Myocyte (in vitro differentiated cells): Measurements from ENCODE around the gene ITGA1. TPM values are rescaled to one million over a fixed set of nuclear protein-coding genes. Genes with fewer than 3 reads are reported as not detected.

Experiments used
- DNase-seq: peaks from one replicate; pipeline ENCODE4 v3.0.0-alpha.2; 2012; ENCODE audit warnings: low read depth
- total RNA-seq: library from RNA; depleted of rRNA; stranded (reverse); fragments of >200 nt; gene quantifications from 2 replicates; pipeline ENCODE4 v1.2.3, GENCODE V29; 2014

The ITGA1 gene
- total RNA-seq, 1 donor from 2014 or later: 7.6 TPM

DNA sequence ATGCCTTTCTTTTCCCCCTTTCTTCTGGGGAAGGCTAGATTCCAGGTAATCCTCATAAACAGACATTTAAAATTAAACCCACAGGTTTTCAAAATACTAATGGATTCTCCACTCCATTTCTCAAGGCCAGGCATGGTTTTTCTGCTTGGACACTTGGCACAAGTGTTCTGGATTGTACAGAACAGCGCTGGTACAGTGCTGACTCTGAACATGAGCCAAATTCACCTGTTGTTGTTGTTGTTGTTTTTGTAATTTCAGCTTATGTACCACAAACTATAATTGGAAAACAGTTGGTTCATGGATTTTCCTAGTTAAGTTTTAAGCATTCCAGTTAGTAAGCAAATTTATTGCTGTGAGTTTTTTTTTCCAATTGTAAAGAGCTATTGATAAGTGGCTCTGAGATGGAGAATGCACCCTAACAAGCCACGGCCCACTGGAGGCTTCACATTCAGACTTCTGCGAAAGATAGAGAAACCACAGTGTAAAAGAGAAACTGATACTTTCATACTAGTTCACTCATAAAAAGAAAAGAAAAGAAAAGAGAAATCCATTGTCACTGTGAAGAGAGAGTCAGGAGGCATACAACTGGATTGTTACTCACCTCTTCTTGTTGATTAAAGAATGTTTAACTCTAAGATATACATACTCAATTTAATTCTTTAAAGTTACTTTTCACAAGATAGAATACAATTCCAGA lies 16.2 kb upstream of the ITGA1 start:
- DNase-seq: no peak

DNA sequence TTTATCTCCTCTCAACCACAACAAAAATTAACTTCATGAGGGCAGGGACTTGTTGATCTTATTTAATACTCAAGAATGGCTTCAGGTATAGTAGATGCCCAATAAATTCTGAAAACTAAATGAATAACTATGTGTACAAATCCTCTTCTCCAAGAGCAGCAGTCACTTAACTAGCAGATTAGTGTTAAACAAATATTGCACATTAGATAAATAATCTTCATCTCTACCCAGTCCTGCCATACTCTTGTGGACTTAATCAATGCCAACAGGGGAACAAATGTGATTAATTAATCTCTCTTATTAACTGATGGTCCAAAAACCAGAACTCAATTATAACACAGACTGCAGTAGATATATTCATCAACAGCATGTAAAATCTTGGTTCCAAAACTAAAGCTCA lies 15.0 kb upstream of the ITGA1 start:
- DNase-seq: no peak

DNA sequence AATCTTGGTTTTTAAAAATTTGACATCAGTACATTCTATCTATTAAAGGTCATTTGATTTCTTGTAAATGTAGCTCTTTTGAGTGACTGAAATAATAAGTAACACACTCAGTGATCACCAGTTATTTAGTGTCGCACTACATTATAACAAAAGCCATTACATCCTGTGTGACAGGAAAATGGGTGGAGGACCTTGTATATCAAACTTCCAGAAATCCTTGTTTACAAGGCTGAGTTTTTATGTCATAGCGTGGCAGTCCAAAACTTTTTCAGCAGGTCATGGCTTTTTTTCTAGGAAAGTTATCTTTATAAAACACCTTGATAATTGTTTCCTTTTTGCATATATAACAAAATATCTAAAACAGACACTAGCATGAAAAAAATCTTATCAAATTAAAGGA lies 14.4 kb upstream of the ITGA1 start:
- no peak for DNase-seq

DNA sequence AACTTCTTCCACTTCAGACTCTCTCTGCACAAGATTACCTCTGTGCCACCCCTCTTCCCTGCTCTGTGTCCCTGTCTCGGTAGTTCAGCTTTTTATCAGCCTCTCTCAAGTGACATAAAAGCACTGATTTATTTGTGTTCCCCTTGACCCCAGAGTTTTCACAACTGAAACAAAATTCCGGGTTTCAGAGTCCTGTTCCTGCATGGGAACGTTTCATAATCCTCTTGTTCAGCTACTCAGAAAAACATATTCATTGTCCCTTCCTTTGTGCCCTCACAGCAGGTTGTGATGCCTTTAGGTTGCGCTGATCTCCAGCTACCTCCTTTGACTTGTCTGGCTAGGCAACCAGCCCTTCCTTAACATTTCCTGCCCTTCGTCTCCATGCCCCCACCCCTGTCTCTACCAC lies 13.7 kb upstream of the ITGA1 start:
- DNase-seq: no peak

DNA sequence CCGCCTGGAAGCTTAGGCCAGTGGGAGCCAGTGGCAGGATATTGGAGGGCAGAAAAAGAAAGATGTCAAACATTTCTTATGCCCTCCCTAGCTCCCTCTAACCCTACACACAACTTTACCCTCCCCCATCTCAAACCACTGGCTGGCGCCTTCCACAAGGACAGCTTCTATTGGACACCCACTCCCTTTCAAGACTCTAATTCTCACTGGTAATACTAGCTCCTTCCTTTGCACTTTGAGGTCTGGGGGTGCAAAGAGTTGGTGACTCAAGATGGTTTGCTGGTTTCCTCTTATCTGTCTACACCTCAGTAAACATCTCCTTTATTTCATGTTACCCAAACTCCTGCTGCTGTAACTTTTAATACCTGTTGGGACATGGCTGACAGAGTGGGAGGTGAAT lies 11.6 kb upstream of the ITGA1 start:
- no peak for DNase-seq

DNA sequence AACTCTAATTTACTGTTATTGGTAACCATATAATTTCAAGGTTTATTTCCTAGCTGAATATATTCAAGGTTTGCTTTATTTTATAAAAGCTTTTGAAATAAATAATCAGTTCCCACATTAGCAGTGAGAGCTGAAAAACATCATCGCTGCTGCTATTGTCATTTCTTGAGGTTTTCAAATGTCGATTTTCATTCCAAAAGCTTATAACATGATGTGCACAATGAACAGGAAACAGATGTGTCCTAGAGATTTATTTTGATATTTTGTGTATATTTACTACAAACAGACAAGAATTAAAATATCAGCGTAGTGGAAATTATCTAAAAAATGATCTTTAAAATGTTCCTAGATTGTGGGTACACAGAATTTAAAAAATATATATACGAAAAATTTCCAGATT lies 10.5 kb upstream of the ITGA1 start:
- no peak for DNase-seq

DNA sequence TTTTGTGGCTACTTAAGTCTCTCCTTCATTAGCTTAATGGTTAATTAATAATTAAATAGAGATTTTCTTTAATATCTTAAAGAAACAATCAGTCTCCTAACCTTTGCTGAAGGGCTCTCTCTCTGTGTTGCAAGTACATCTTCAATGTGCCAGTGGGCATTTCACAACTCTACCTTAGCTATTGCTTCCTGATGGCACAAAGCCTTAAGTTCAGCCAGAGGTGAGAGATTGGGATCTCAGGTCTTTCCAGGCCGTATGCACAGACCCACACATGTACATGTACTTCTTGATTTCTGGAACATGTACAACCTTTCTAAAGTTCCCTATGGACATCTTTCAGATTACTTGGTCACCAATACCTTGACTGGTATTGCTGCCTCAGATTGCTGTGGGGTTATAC lies 8.9 kb upstream of the ITGA1 start:
- no peak for DNase-seq

DNA sequence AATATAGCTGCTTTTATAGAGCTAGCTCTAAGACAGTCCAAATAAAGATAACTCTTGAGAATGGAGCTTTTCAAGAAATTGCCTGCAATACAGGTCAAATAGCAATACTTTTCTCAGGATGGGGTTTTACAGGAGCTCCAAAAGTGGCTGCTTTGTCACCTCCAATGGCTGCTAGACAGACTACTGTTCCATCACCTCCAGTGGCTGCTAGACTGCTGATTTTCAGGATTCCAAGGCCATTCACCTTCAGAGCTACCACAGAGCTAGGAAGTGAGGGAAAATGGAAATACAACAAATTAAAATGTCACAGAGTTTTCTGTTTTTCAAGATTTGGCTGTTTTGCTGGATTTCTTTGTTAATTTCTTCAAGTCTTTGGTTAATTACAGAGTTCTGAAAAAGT lies 8.5 kb upstream of the ITGA1 start:
- no peak for DNase-seq

DNA sequence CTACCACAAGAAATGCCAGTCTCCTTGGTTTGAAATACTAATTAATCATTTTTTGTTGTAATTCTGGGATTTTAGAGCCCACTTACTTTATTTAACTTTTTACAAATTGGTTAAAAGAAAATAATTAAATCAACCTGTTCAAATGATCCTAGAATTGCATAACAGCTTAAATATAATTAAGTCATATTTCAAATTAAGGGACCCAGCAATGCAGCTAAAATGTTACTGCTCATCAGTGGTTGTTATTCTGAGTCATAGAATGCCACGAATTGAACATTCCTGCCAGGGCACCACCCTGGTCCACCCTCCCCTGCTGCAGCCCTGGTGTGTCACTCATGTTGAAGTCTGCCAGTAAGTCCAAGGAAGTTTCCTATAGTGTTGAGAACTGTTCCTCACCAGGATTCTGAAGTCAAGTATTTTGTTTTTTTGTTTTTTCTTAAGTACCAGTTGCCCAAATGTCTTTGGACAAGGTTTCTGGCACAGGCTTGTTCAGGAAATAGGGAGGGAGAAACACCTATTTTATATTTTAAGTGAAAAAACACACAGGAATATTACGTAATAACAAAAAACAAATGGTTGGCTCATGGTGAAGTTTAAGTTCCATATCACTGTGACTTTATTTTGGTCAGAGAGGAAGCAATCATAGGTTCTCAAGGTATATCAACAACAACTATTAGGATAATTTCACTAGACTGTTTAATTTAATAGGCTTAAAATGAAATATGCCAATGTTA lies 4.3 kb upstream of the ITGA1 start:
- DNase-seq: peak; percentile 79

DNA sequence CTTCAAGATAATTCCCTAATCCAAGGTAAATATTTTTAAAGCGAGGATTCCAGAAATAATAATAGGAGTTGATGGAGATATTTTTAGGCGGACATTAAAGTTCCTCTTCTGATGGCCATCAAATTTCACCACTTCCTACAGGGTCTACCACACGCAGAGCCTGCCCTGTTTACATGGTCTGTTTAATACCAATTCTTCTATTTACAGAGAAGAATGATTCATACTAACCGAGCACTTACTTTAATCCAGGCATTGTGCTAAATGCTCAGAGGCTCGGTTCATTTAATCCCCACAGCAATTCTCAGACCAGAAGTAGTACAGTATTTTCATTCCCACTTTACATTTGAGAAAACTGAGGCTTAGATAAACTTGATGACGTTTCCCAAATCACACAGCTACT lies 3.0 kb upstream of the ITGA1 start:
- peak; percentile 24 for DNase-seq

DNA sequence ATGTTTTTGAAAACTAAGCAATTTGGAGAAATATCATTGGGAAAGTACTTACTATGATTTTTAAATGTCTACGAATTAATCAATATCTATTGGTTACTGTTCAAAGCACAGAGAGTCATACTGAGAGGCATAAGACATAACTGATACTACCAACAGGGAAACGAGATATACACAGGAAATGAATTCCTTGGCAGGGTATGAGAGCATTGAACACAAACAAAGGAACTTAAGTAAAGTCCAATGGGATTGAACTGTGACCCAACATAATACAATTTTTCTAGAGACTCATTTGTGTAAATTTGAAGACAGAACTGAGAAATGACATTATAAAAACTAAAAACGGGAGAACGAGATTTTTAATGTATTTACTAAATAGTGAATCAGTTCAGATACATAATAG lies 1.3 kb upstream of the ITGA1 start:
- no peak for DNase-seq

DNA sequence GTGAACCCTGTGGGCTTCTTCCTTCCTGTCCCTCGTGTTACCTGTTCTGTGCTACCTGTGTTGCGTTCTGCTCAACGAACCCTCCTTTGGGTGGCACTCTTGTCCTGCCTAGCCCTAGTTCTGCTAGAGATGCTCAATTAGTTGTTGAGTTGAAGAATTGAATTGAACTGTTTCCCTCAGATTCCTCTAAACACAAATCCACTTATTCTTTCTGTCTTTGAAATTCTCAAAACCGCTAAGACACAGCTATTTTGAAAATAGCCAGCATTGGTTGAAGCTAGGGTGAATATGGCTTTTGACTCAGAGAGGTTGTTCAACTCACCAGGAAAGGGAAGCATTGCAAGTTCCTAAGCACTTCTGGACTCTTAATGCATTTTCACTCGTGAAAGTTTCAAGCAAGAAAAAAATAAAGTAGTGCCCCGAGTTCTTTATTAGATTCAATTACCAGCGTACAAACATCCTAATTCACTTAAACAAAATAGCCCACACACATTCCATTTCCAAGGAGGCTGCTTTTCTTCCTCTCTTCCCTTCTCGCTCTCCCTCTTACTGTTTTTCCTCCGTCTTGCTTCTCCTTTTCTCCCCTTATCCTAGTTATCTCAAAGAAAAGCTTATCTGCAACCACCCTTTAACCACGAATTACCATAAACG lies 642 bp upstream of the ITGA1 start:
- peak; percentile 10 for DNase-seq

DNA sequence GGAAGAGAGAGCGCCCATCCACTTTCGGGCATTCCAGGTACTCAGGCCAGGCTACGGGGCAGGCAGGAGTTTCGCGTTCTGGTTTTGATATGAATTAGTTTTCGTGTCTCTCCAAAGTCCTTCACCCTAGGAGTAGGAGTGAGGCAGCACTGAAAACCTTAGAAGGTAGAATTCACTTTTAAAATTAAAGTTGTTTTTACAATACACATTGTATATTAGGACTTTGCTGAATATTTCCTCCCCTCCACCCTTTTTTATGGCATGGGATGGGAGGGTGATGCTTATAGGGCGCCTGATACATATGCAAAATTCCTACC lies 747 bp downstream of the ITGA1 start:
- no peak for DNase-seq

DNA sequence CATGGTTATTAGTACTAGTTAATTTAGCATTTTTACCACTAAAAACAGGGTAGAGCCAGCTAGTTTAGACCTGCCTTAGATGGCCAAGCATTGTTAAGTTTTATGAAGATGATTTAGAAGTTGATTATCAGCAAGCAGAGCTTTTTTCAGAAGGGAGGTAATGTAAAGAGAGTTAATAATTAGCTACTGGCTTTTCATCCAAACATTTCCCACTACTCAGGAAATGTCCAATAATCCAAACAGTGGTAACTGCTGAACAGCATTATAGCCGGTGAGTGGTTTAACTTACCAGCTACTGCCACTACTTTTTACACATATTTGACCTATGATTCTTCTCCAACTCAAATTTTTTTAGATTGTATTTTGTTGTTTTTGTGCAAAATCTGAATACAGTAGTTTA lies 1.7 kb downstream of the ITGA1 start:
- DNase-seq: no peak

DNA sequence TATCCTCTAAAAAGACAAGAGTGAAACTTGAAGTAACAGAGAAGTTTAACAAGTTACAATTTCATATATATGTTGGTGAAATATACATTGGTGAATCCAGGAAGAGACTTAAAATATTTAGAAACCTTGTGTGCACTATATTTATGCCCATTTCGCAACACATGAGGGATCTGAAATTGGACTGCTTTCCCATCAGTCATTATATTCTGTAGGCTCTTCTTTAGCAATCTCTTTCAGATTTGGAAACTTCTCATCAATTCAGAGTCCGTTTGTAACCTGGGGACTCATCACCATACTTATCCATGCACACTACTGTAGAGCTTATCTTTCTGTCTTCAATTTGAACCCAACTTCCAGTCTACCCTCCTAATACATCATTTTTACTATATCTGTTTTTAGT lies 2.1 kb downstream of the ITGA1 start:
- no peak for DNase-seq

DNA sequence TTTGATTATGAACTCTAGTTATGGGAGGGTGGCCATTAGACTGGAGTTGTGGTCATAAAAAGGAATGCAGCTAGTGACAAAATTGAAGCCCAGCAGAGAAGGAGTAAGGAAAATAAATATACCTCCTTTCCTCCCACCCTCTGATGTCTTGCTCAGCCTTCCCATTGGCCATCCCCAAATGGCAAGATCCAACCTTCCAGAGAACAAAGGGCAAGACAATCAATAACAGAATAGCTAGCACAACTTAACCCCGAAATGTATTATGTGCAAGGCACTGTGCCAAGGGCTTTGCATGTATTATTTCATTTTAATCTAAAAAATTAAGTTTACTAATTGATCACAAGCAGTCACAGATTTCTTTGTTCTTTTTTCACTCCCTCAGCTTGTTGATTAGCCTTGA lies 3.6 kb downstream of the ITGA1 start:
- no peak for DNase-seq

DNA sequence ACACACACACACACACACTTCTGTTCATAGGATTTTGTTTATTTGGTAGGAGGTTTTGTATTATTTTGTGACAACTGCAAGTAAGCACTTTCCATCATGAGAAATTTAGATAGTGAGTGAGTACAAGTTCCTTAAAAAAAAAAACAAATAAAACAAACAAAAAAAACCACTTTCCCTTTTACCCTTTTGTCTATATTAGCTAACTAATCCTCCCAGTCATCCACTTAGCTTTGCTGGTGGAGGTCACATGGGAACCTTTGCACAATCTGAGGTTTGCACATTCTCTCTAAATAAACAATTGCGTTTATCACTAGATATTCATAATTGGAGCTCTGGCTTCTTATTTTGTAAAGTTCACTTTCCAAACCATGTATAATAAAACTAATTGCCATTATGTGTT lies 6.8 kb downstream of the ITGA1 start:
- no peak for DNase-seq

DNA sequence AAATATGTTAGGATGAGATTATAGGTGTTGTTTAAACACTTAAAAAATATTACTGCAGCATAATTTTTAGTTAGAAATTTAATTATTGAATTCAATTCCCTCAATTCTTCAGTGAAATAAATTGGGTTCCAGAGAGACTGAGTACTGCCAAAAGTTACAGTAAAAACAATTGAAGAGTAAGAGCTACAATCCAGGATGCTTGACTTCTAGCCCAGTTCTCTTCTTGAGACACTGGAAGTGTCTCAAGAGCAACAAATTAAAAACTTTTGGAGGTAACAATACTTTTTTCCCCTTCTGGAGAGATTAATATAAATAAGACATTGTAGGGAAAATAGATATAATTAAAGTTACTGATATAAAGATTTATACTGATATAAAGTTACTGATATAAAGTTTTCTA lies 8.3 kb downstream of the ITGA1 start:
- DNase-seq: no peak

DNA sequence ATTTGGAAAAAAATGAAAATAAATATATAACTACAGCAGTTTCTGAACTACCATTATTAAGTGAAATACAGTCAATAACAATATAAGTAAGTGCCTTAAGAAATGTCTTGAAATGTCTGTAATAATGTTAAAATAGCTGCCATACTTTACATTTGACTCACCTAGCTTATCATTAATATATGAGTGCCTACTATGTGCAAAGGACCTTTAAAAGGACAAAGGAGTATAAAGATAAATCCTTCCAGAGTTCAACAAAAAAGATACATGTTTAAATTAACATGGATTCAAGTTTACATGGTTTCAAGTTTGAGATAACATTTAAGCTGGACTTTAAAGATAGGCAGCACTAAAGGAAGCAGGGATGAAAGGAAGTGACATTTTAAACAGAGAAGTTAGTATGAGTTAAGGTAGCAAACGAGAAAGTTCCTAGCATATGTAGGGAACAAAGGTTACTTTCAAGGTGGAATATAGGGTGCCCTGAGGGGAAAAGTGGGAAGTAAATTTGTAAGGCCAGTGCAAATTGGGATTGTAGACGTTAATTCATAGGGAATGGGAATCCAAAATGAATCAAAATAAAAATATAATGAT lies 8.9 kb downstream of the ITGA1 start:
- no peak for DNase-seq

DNA sequence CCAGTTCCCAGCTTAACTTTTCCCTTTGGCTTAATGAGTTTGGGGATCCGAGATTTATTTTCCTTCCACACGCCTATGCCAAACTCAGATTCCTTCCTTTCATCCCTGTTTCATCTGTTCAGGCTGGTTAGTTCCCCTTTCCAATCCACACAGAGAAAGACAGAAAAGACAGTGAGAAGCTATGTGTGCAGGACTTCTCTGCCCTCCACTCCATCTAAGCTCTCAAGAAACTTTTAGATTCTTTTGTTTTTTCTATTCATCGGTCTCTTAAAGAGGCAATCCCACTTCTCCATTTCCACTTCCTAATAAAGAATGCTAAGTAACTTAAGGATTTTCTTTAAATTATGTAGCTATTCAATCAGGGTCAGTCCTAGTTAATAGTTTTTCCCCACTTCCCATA lies 11.2 kb downstream of the ITGA1 start:
- no peak for DNase-seq

DNA sequence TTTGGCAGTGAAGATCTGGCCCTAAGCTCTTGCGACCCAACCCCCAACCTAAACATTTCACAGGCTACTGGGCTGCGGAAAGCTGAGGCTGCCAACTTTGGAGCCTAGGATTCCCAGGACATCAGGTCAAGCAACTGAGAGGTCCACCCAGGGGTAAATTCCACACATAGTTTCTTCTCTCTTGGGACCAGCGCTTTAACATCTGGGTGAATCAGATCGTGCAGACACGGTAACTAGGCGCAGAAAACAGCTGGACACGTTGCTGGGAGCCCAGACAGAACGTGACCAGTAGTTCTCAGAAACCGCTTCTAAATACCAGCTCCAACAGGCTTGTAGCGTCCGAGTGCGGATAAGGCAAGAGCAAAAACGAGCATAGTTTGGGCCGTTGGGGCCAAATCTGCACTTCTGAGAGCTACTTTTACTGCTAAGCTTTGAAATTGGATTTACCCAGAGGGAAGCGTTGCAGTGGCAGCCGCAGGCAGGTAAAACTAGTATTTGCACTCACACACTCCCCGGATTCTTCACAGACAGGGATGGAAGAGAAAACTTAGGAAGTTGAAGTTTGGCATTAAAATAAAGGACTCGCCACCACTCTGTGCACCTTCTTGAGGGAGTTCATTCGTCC lies 11.8 kb downstream of the ITGA1 start:
- peak; percentile 72 for DNase-seq

DNA sequence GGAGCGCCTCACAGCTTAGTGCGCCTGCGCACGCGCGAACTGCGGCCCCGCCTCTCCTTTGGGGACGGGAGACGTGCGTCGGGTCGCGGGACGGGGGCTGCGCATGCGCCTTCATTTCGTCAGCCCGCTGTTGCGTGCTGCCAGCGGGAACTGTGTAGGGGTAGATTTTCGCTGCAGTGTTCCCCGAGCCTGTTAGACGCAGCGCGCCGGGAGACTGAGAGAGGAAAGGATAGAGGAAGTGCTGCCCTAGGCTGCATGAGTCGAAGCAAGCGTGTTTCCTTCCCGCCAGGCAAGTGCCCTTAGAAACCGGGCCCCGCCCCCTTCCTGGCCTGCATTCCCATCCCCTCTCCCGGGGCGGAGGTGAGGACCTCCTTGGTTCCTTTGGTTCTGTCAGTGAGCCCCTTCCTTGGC lies 12.3 kb downstream of the ITGA1 start:
- peak; percentile 94 for DNase-seq
